Right lobe of liver (tissue), 4 donors: ENCODE data around the gene NCOA1.

Experiments
- POLR2A ChIP-seq: fragments of 450-650 bp; IDR thresholded peaks from one replicate; pipeline ENCODE4 v1.6.1; 2017; ENCODE audit warnings: antibody characterized with exemption, mild to moderate bottlenecking
- TF ChIP-seq, protein P1 (sequence below), 4 donors: fragments of 200-600 bp in 3 of 4; fragments of 450-650 bp in 1 of 4; IDR thresholded peaks; one replicate each; pipeline versions ENCODE4 v1.5.1 to v1.8.0; 2016 to 2022; ENCODE audit warnings: antibody characterized with exemption in 4 of 4, mild to moderate bottlenecking in 2 of 4
- donor health status: DM: no; HTN: no; CAD: no.
- donor health status: DM: no; HTN: no; CAD: no.
- donor health status: DM: no; HTN: yes; CAD: no.

GRCh38 chr2:24511198-24511597 lies 20.1 kb downstream of the NCOA1 start:
- TF ChIP-seq, protein P1, sequence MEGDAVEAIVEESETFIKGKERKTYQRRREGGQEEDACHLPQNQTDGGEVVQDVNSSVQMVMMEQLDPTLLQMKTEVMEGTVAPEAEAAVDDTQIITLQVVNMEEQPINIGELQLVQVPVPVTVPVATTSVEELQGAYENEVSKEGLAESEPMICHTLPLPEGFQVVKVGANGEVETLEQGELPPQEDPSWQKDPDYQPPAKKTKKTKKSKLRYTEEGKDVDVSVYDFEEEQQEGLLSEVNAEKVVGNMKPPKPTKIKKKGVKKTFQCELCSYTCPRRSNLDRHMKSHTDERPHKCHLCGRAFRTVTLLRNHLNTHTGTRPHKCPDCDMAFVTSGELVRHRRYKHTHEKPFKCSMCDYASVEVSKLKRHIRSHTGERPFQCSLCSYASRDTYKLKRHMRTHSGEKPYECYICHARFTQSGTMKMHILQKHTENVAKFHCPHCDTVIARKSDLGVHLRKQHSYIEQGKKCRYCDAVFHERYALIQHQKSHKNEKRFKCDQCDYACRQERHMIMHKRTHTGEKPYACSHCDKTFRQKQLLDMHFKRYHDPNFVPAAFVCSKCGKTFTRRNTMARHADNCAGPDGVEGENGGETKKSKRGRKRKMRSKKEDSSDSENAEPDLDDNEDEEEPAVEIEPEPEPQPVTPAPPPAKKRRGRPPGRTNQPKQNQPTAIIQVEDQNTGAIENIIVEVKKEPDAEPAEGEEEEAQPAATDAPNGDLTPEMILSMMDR (IDR thresholded peaks at IDR 0.05), result no peak
- TF ChIP-seq POLR2A, result no peak
